ENCODE measurements around the gene SFMBT2. TPM values are rescaled to one million over a fixed set of nuclear protein-coding genes. Genes with fewer than 3 reads are reported as not detected.

SFMBT2 gene
- total RNA-seq, 1 experiment from 2014 or later = 0.05 TPM

- Histone ChIP-seq H3K4me3 (no peak overlapping the region), H3K27me3 (replicated peaks) (peaks cover 8% of the 10 kb centered on the region), H3K9me3 (replicated peaks) (no peaks in the 10 kb centered on the region), H3K27ac (no peak overlapping the region), H3K36me3 (no peaks in the 10 kb centered on the region), H3K4me1 (replicated peaks) (no peaks in the 10 kb centered on the region)
- DNase-seq (ENCODE audit: low read depth in 1 of 2, low spot score in 2 of 2) = no peak
These were observed 293.5 kb downstream of the SFMBT2 start for GRCh38 chr10:7117177-7117799.

GRCh38 chr10:7111561-7111960 is 299.3 kb downstream of the SFMBT2 start:
- Histone ChIP-seq H3K4me3 (no peak overlapping the region), H3K27ac (no peak overlapping the region), H3K4me1 (replicated peaks) (no peaks in the 10 kb centered on the region), H3K9me3 (replicated peaks) (no peaks in the 10 kb centered on the region), H3K36me3 (no peaks in the 10 kb centered on the region), H3K27me3 (replicated peaks) (no peaks in the 10 kb centered on the region)
- DNase-seq (ENCODE audit: low read depth in 1 of 2, low spot score in 2 of 2) = no peak

- no peak for DNase-seq (ENCODE audit: low read depth in 1 of 2, low spot score in 2 of 2)
- Histone ChIP-seq H3K4me3 (no peak overlapping the region), H3K27ac (no peak overlapping the region), H3K4me1 (replicated peaks) (no peaks in the 10 kb centered on the region), H3K36me3 (no peaks in the 10 kb centered on the region), H3K27me3 (replicated peaks) (no peaks in the 10 kb centered on the region), H3K9me3 (replicated peaks) (no peaks in the 10 kb centered on the region)
These were observed 299.7 kb downstream of the SFMBT2 start for GRCh38 chr10:7111089-7111488.
